Suprapubic skin (tissue), 4 donors: ENCODE measurements around the gene CYP1A1. TPM values are rescaled to one million over a fixed set of nuclear protein-coding genes. Genes with fewer than 3 reads are reported as not detected.

Experiments used
- DNase-seq, 2 donors: peaks; one replicate each; pipeline ENCODE4 v3.0.0-alpha.2; 2019; ENCODE audit warnings: low spot score in 2 of 2
- H3K27ac ChIP-seq: fragments of 200-600 bp; sonication (generic); one replicate; pipeline ENCODE4 v1.5.1; 2019
- H3K27me3 ChIP-seq: fragments of 200-600 bp; sonication (generic); one replicate; pipeline ENCODE4 v1.5.1; 2019
- H3K36me3 ChIP-seq: fragments of 200-600 bp; sonication (generic); one replicate; pipeline ENCODE4 v1.5.1; 2019
- H3K4me1 ChIP-seq: fragments of 200-600 bp; sonication (generic); one replicate; pipeline ENCODE4 v1.5.1; 2019
- H3K4me3 ChIP-seq: fragments of 200-600 bp; sonication (generic); one replicate; pipeline ENCODE4 v1.5.1; 2019; ENCODE audit warnings: mild to moderate bottlenecking
- H3K9me3 ChIP-seq: fragments of 200-600 bp; sonication (generic); one replicate; pipeline ENCODE4 v1.5.1; 2019
- CTCF ChIP-seq, 2 donors: fragments of 200-600 bp in 1 of 2; fragments of 450-650 bp in 1 of 2; sonication (generic) in 1 of 2; IDR thresholded peaks; one replicate each; pipeline ENCODE4 v1.5.1; 2016 to 2019; ENCODE audit warnings: antibody characterized with exemption in 2 of 2, mild to moderate bottlenecking in 1 of 2, moderate library complexity in 1 of 2
- EP300 ChIP-seq: sonication (generic); formaldehyde crosslinking; IDR thresholded peaks from one replicate; pipeline ENCODE4 v1.6.1; 2017; ENCODE audit warnings: antibody characterized with exemption
- POLR2A ChIP-seq, 2 donors: fragments of 450-650 bp; IDR thresholded peaks; one replicate each; pipeline ENCODE4 v1.6.1; 2017; ENCODE audit warnings: antibody characterized with exemption in 2 of 2, mild to moderate bottlenecking in 2 of 2, moderate library complexity in 2 of 2
- POLR2AphosphoS5 ChIP-seq, 3 donors: sonication (generic); formaldehyde crosslinking; IDR thresholded peaks; one replicate each; pipeline ENCODE4 v1.6.1; 2017; ENCODE audit warnings: antibody characterized with exemption in 3 of 3
- WGBS: methylation state at CpG from one replicate; pipeline ENCODE4 v1.1.5; 2018; 5-methylcytosine and 5-hydroxymethylcytosine counted together
- total RNA-seq, 4 donors: library from RNA; depleted of rRNA; stranded (reverse); fragments of >200 nt; gene quantifications; one replicate each; pipeline ENCODE4 v1.1.0, GENCODE V29; 2016

CYP1A1 gene
- total RNA-seq, 4 donors from 2014 or later, result 0.64 to 6.0 (median 2.8) TPM

DNA sequence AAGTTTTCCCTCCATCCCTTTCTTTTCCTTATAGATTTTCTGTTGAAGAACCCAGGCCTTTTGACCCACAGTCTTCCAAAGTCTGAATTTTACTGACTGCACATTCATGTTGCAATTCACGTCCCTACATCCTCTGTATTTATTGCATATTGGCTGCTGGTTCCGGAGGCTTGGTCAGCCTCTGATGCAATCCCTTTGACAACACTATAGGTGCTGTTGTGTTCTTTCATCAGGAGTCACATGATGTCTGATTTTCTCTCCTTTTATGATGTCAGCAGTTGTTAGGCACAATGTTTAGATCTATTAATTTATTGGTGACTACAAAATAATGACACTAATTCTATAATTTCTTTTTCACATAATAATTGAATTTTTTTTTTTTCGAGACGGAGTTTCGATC, 8.7 kb downstream of the CYP1A1 start:
- Histone ChIP-seq H3K9me3 (no peaks in the 10 kb centered on the region), H3K4me3 (no peak overlapping the region), H3K4me1 (no peaks in the 10 kb centered on the region), H3K27ac (no peak overlapping the region), H3K27me3 (no peaks in the 10 kb centered on the region), H3K36me3 (no peaks in the 10 kb centered on the region)
- TF ChIP-seq EP300 (no peak), CTCF (IDR thresholded peaks at IDR 0.05) (no peak), POLR2AphosphoS5 (IDR thresholded peaks at IDR 0.05) (no peak), POLR2A (IDR thresholded peaks at IDR 0.05) (no peak)
- DNase-seq, result no peak
- WGBS, result 81% methylated on average over 5 of the region's 5 CpGs

- Histone ChIP-seq H3K27ac (no peak overlapping the region), H3K4me3 (no peak overlapping the region)
- WGBS, result 50% methylated on average over 3 of the region's 3 CpGs
These were observed 13.0 kb downstream of the CYP1A1 start for GRCh38 chr15:74712311-74712710.

DNA sequence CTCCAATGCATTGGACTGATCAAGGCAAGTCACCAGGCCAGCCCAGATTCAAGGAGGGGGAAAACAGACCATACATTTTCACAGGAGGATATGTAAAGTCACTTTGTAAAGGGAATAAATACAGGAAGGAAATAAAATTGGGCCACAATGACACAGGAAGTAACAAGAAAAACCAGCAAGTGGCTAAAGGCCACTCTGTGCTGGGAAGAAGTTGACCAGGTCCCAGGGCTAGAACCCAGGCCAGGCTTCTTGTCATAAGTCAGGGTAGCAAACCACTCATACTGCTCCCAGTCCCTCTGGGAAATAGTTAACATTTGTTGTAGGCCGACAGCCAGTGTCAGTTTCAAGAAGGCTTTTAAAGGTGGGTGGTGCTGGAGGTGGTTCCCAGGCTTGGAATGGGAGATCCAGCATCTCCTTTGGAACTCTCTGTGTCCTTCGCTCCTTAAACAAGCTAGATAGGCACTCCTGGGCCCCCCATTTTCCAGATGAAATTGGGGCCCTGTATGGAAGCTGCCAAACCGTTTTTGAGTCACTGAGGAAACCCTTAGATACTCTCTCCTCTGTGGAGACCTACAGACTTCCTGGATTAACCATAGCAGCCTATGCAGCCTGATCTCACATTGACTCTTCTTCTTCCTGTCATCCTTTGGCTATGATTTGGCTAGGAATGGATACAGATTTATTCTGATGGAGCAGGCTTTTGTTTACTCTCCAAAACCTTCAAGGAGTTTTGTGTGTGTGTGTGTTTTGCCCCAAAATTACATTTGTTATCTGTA, 14.8 kb downstream of the CYP1A1 start:
- no peak overlapping the region for H3K27ac ChIP-seq
- no peaks in the 10 kb centered on the region for H3K4me1 ChIP-seq
- no peaks in the 10 kb centered on the region for H3K9me3 ChIP-seq
- TF ChIP-seq POLR2AphosphoS5 (IDR thresholded peaks at IDR 0.05) (no peak), POLR2A (IDR thresholded peaks at IDR 0.05) (no peak), EP300 (no peak), CTCF (IDR thresholded peaks at IDR 0.05) (no peak)
- peak in 1 of 2 donors; percentile 55 for DNase-seq
- peaks cover 8% of the 10 kb centered on the region for H3K27me3 ChIP-seq
- no peak overlapping the region for H3K4me3 ChIP-seq
- WGBS, result 48% methylated on average over 3 of the region's 3 CpGs
- H3K36me3 ChIP-seq, result no peaks in the 10 kb centered on the region

More at GRCh38 chr15:74712311-74712710, 13.0 kb downstream of the CYP1A1 start:
- H3K36me3 ChIP-seq, result no peaks in the 10 kb centered on the region
- DNase-seq, result no peak
- no peaks in the 10 kb centered on the region for H3K9me3 ChIP-seq
- H3K27me3 ChIP-seq, result peaks cover 4% of the 10 kb centered on the region
- H3K4me1 ChIP-seq, result no peaks in the 10 kb centered on the region
- no peak for TF ChIP-seq CTCF (IDR thresholded peaks at IDR 0.05)

DNA sequence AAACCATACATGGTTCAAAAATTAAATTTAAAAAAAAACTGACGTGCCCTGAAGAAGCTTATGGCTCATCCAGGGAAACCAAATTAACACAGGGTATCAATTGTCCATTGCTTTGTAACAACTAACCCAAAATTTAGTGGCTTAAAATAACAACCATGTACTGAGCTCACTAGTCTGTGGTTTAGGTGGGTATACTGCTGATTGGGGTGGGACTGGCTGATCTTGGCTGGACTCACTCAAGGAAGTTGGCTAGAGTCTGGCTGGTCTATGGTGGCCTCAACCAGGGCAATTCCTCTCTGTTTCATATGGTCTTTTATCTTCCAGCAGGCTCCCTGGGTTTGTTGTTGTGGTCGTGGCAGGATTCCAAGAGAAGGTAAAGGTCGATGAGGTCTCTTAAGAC, 15.4 kb downstream of the CYP1A1 start:
- 73% methylated on average over 3 of the region's 3 CpGs for WGBS
- H3K4me1 ChIP-seq, result no peaks in the 10 kb centered on the region
- no peak overlapping the region for H3K4me3 ChIP-seq
- H3K36me3 ChIP-seq, result no peaks in the 10 kb centered on the region
- DNase-seq, result no peak
- TF ChIP-seq EP300 (no peak), CTCF (IDR thresholded peaks at IDR 0.05) (no peak), POLR2AphosphoS5 (IDR thresholded peaks at IDR 0.05) (no peak), POLR2A (IDR thresholded peaks at IDR 0.05) (no peak)
- no peaks in the 10 kb centered on the region for H3K9me3 ChIP-seq
- H3K27me3 ChIP-seq, result peaks cover 8% of the 10 kb centered on the region
- H3K27ac ChIP-seq, result no peak overlapping the region

GRCh38 chr15:74709011-74709410, 16.3 kb downstream of the CYP1A1 start:
- no peak for DNase-seq
- Histone ChIP-seq H3K36me3 (no peaks in the 10 kb centered on the region), H3K27ac (no peak overlapping the region), H3K4me1 (no peaks in the 10 kb centered on the region), H3K9me3 (no peaks in the 10 kb centered on the region), H3K27me3 (peaks cover 14% of the 10 kb centered on the region), H3K4me3 (no peak overlapping the region)
- WGBS, result 72% methylated on average over 1 of the region's 1 CpG
- TF ChIP-seq POLR2A (IDR thresholded peaks at IDR 0.05) (no peak), CTCF (IDR thresholded peaks at IDR 0.05) (no peak)
